ENCODE data around the gene COL16A1.
A peak's percentile ranks its signal among the peaks of the same experiment; 100 is the strongest.

COL16A1 gene

DNA sequence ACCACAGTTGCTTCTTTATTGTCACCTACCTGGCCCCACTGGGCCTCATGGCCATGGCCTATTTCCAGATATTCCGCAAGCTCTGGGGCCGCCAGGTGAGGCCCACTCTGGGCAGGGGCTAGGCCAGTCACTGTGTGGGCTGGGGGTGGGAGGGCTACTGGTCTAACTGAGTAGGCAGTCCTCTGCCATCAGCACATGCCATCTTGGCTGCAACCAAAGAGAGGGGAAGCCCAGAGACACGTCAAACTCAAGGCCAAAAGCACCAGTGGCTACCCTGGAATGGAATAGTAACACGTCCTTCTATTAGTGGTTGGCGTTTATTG is 82.4 kb downstream of the COL16A1 start:
- no peak for DNase-seq

GRCh38 chr1:31620631-31621497 is 83.0 kb downstream of the COL16A1 start:
- no peak for DNase-seq

- no peak for DNase-seq
Measured at GRCh38 chr1:31618916-31619846, 84.6 kb downstream of the COL16A1 start.

DNA sequence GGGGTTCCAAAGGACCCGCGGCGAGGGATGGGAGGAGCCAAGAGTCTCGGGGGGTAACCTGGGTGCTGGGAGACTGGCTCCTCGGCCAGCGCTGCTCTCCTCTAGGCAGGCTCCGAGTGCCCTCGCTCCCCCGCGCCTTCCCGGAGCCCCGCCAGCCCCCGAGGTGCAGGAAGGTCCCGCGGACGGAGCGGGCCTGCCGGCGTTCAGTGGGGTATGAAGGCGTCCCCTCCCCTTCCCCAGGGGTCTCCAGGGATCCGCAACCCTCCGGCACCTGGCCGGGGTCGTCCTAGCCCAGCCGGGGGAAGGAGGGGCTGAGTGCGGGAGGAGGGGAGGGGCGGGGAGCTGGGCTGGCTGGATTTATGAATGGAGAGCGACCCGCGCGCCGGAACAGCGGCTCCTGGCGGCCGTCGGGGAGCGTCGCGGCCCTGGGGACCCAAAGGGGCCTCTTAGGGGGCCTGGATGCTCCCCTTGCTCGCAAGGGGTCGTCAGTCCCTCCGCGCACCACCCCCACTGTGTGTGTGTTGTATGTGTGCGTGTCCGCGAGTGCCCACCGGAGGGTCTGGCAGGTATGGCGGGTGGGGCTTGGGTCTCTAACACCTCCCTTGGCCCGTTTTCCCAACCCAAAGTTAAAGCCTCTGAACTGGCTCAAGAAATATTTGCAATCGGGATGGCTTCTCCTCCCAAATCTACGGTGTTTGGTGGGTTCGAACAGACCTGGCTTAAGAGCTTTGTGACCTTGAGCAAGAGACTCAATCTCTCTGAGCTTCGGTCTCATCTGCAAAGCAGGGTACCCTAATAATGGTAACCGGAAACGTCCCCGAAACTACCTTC is 85.7 kb downstream of the COL16A1 start:
- peak; percentile 70 for DNase-seq

- DNase-seq, result no peak
Measured at GRCh38 chr1:31617218-31617915, 86.5 kb downstream of the COL16A1 start, which contains the start of gene HCRTR1. TSS of gene HCRTR1 (plus strand) at chr1:31617689. CDS start at chr1:31619193, 1,504 bp downstream.

GRCh38 chr1:31615939-31616338 is 87.9 kb downstream of the COL16A1 start:
- no peak for DNase-seq

- no peak for DNase-seq
Measured at GRCh38 chr1:31615414-31615813, 88.4 kb downstream of the COL16A1 start.

DNA sequence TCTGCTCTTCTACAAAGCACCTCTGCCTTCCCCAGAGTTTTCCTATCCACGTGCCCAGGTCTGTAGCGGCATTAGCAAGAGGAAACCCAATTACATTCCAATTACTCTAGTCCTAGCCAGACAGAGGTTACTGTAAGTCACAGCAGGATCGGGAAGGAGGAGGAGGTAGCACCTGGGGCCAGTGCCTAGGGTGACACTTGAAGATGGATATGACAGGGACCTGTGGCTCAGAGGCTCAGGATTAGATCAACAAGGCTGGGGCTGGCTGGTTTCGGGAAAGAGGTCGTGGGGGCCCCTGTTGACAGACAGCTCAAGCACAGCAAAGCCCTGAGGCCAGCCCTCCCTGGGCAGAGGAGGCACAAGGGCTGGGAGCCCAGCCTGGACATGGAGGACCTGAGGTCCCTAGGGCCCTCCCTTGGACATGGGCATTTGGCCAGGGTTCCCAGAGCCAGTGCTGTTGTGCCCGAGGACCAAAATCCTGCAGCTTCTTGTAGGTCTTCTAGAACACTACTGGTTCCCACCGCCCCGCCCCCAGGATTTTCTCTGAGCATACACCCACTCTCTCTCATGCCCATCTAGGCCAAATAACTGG is 89.3 kb downstream of the COL16A1 start:
- no peak for DNase-seq

DNA sequence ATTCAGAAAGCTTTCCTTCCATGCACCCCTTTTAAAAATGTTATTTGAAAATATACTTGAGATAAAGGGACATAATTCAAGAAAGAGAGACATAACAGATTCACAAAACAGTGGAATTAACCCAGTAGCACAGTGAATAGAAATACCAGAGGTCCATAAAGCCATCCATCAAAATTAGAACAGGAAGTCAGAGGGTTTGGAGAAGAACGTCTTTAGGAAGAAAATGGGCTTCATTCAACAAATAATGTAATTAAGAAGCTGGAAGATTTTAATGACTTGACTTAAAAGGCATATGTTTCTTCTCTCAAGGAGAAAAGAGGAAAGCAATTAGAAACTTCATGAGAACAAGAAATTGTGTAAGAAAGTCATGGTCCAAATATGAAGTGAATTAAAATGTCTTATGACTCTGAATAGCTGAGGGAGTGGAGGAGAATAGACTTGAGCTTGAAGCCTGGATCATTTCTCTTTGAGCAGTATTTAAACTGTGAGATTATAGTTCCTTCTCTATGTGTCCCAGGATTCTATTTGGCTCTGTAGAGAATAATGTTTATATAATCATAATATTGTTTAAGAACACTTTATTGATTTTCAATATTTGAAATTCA is 94.2 kb downstream of the COL16A1 start:
- DNase-seq, result no peak

DNA sequence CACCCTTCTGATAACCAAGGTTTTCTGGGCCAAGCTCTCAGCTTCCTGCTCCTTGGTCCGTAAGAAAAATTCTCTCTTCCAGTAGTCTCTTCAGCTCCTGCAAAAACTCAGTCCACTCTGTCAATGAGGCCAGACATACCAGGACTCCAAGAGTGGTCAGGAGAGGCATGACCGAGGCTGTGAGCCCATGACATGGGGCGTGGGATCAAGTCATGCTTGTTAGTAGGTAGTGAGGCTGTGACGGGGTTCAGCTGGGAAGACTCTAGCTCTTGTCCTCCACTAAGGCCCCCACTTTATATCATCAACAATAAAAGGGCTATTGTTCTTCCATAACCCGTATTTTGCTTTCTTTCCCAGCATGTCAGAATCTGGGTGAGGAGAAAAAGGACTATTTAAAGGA is 96.5 kb downstream of the COL16A1 start:
- DNase-seq, result no peak

DNA sequence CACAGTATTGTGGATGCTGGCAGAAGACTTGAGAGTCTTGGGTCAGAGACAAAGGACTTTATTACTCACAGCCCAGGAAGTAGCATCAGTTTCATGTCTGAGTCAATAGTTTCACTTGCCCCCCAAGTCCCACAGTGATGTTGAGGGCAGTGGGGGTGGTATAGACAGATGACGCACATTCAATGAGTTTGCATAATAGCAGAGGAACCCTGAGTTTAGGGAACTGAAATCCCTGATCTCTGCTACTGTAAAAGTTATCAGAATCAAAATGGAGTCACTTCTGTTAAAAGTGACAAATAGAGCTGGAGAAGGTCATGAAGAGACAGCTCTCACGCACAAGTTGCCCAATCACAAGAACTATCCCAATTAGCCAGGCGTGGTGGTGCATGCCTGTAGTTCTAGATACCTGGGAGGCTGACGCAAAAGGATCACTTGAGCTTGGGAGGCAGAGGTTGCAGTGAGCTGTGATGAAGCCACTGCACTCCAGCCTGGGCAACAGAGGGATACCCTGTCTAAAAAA is 97.8 kb downstream of the COL16A1 start:
- DNase-seq, result no peak
